Measurements from ENCODE around the gene GJB3. TPM values are rescaled to one million over a fixed set of nuclear protein-coding genes. Genes with fewer than 3 reads are reported as not detected.

Gene GJB3
- total RNA-seq, 2 experiments from 2014 or later: not detected

- ATAC-seq (ENCODE audit: low read depth): no peak
- Mint-ChIP-seq H3K4me1 (no peaks in the 10 kb centered on the region), H3K9me3 (no peaks in the 10 kb centered on the region), H3K4me3 (no peak overlapping the region), H3K36me3 (no peaks in the 10 kb centered on the region), H3K27ac (no peak overlapping the region), H3K27me3 (no peaks in the 10 kb centered on the region)
- POLR2A ChIA-PET: no interaction called here
- no peak for DNase-seq
Observed at GRCh38 chr1:34833711-34834110, 52.7 kb downstream of the GJB3 start.

Other genes with a start within 250 kb of the GJB3 start
- not detected for gene GJB5, start 26.2 kb upstream of the GJB3 start, total RNA-seq
- gene GJB4, start 21.5 kb upstream of the GJB3 start, total RNA-seq: not detected
- not detected for gene GJA4, start 11.8 kb downstream of the GJB3 start, total RNA-seq
- gene SMIM12, start 78.5 kb downstream of the GJB3 start, total RNA-seq: 10 to 100 TPM; 51.9 to 53.0 TPM
- under 1 TPM; 0.45 to 0.55 TPM for gene DLGAP3, start 148.4 kb downstream of the GJB3 start, total RNA-seq
- 10 to 100 TPM; 38.0 to 39.9 TPM for gene TMEM35B, start 204.1 kb downstream of the GJB3 start, total RNA-seq

Measured in activated naive CD8-positive, alpha-beta T cell treated with anti-CD3 and anti-CD28 coated beads, Interleukin-2, amount 10 ng/mL, durations not matched to agents 7 days and 5 days (primary cell).